GM12874 (cell line): ENCODE results near the gene ASCL4.

Source experiments
- TF ChIP-seq, protein P1 (sequence below): IDR thresholded peaks from 2 replicates; pipeline ENCODE4 v1.5.1; 2011; ENCODE audit warnings: low read depth, mild to moderate bottlenecking, control low read depth, low read length, moderate library complexity; ENCODE audit not compliant: insufficient read depth

ASCL4 gene

GRCh38 chr12:107822356-107822755, 47.9 kb downstream of the ASCL4 start:
- TF ChIP-seq, protein P1, sequence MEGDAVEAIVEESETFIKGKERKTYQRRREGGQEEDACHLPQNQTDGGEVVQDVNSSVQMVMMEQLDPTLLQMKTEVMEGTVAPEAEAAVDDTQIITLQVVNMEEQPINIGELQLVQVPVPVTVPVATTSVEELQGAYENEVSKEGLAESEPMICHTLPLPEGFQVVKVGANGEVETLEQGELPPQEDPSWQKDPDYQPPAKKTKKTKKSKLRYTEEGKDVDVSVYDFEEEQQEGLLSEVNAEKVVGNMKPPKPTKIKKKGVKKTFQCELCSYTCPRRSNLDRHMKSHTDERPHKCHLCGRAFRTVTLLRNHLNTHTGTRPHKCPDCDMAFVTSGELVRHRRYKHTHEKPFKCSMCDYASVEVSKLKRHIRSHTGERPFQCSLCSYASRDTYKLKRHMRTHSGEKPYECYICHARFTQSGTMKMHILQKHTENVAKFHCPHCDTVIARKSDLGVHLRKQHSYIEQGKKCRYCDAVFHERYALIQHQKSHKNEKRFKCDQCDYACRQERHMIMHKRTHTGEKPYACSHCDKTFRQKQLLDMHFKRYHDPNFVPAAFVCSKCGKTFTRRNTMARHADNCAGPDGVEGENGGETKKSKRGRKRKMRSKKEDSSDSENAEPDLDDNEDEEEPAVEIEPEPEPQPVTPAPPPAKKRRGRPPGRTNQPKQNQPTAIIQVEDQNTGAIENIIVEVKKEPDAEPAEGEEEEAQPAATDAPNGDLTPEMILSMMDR, result no peak
